HEK293 (cell line): Measurements from ENCODE around the gene C1orf174.

Experiments
- CTCF ChIA-PET: fragments of 350-600 bp; formaldehyde crosslinking; extraction: SDS; loops from one replicate; lab custom pipeline; 2021; ENCODE audit warnings: antibody characterized with exemption; lab: Yijun Ruan, JAX
- POLR2A ChIA-PET: fragments of 300-600 bp; formaldehyde crosslinking; extraction: SDS; loops from one replicate; lab custom pipeline; 2020; ENCODE audit warnings: antibody characterized with exemption, inconsistent platforms; lab: Yijun Ruan, JAX
- H3K27ac ChIP-seq: fragments of 200-500 bp; sonication (Bioruptor generic); 2 replicates; pipeline ENCODE4 v1.5.1; 2014; ENCODE audit warnings: low read depth, low read length, control low read depth, inconsistent platforms; ENCODE audit errors: extremely low read depth
- H3K36me3 ChIP-seq, 2 experiments: fragments of 200-500 bp in 1 of 2; sonication (Bioruptor generic) in 1 of 2; 1 replicate in 1 of 2; 2 replicates in 1 of 2; pipeline ENCODE4 v1.5.1; 2014 to 2017; ENCODE audit warnings: inconsistent platforms in 2 of 2, low read length in 2 of 2; ENCODE audit not compliant: control insufficient read depth in 2 of 2, insufficient read depth in 1 of 2
- H3K4me1 ChIP-seq: fragments of 200-500 bp; sonication (Bioruptor generic); 2 replicates; pipeline ENCODE4 v1.5.1; 2014; ENCODE audit warnings: mild to moderate bottlenecking, low read length, inconsistent platforms; ENCODE audit not compliant: control insufficient read depth, insufficient read depth
- H3K4me3 ChIP-seq: 2 replicates; pipeline ENCODE4 v1.5.1; 2011; ENCODE audit warnings: low read depth, mild to moderate bottlenecking, control low read depth, low read length, moderate library complexity
- H3K9me3 ChIP-seq: fragments of 200-500 bp; sonication (Bioruptor generic); 2 replicates; pipeline ENCODE4 v1.5.1; 2014; ENCODE audit warnings: low read depth, low read length, inconsistent platforms; ENCODE audit not compliant: control insufficient read depth, insufficient read depth
- KLF9 ChIP-seq: fragments of 450-650 bp; formaldehyde crosslinking; IDR thresholded peaks from 2 replicates; pipeline ENCODE4 v1.5.1; 2016; ENCODE audit warnings: missing biosample characterization, missing genetic modification characterization, low read depth
- WT1 ChIP-seq: fragments of 450-650 bp; formaldehyde crosslinking; IDR thresholded peaks from 2 replicates; pipeline ENCODE4 v1.5.1; 2016; ENCODE audit warnings: missing biosample characterization, missing genetic modification characterization
- ZBTB21 ChIP-seq: fragments of 450-650 bp; formaldehyde crosslinking; IDR thresholded peaks from 2 replicates; pipeline ENCODE4 v1.5.1; 2017; ENCODE audit warnings: missing biosample characterization, missing genetic modification characterization
- ZBTB48 ChIP-seq: fragments of 450-650 bp; formaldehyde crosslinking; IDR thresholded peaks from 2 replicates; pipeline ENCODE4 v1.5.1; 2016; ENCODE audit warnings: missing biosample characterization, missing genetic modification characterization
- ZFP37 ChIP-seq: fragments of 450-650 bp; formaldehyde crosslinking; IDR thresholded peaks from 2 replicates; pipeline ENCODE4 v1.5.1; 2016; ENCODE audit warnings: missing biosample characterization, missing genetic modification characterization
- ZFP69B ChIP-seq: fragments of 450-650 bp; formaldehyde crosslinking; IDR thresholded peaks from 2 replicates; pipeline ENCODE4 v1.5.1; 2016; ENCODE audit warnings: missing biosample characterization, missing genetic modification characterization
- ZNF155 ChIP-seq: fragments of 450-650 bp; formaldehyde crosslinking; IDR thresholded peaks from 2 replicates; pipeline ENCODE4 v1.5.1; 2016; ENCODE audit warnings: missing biosample characterization, missing genetic modification characterization
- ZNF175 ChIP-seq: fragments of 450-650 bp; formaldehyde crosslinking; IDR thresholded peaks from 2 replicates; pipeline ENCODE4 v1.5.1; 2016; ENCODE audit warnings: missing biosample characterization, missing genetic modification characterization
- ZNF211 ChIP-seq: fragments of 450-650 bp; formaldehyde crosslinking; IDR thresholded peaks from 2 replicates; pipeline ENCODE4 v1.5.1; 2016; ENCODE audit warnings: low read depth, missing biosample characterization, missing genetic modification characterization
- ZNF311 ChIP-seq: fragments of 450-650 bp; formaldehyde crosslinking; IDR thresholded peaks from 2 replicates; pipeline ENCODE4 v1.5.1; 2017; ENCODE audit warnings: missing biosample characterization, missing genetic modification characterization, borderline replicate concordance
- ZNF335 ChIP-seq: fragments of 450-650 bp; formaldehyde crosslinking; conservative IDR thresholded peaks from 2 replicates; pipeline ENCODE4 v1.5.1; 2016; ENCODE audit warnings: missing biosample characterization, missing genetic modification characterization
- ZNF350 ChIP-seq: fragments of 450-650 bp; formaldehyde crosslinking; IDR thresholded peaks from 2 replicates; pipeline ENCODE4 v1.5.0; 2017; ENCODE audit warnings: missing biosample characterization, mild to moderate bottlenecking, missing genetic modification characterization
- ZNF488 ChIP-seq: fragments of 450-650 bp; formaldehyde crosslinking; IDR thresholded peaks from 2 replicates; pipeline ENCODE4 v1.5.1; 2016; ENCODE audit warnings: missing biosample characterization, missing genetic modification characterization
- ZNF501 ChIP-seq: fragments of 450-650 bp; formaldehyde crosslinking; IDR thresholded peaks from 2 replicates; pipeline ENCODE4 v1.5.1; 2016; ENCODE audit warnings: missing biosample characterization, missing genetic modification characterization
- ZNF514 ChIP-seq: fragments of 450-650 bp; formaldehyde crosslinking; IDR thresholded peaks from 2 replicates; pipeline ENCODE4 v1.5.1; 2016; ENCODE audit warnings: missing biosample characterization, missing genetic modification characterization
- ZNF548 ChIP-seq: fragments of 450-650 bp; formaldehyde crosslinking; IDR thresholded peaks from 2 replicates; pipeline ENCODE4 v1.5.1; 2016; ENCODE audit warnings: missing biosample characterization, missing genetic modification characterization
- ZNF558 ChIP-seq: fragments of 450-650 bp; formaldehyde crosslinking; IDR thresholded peaks from 2 replicates; pipeline ENCODE4 v1.5.1; 2016; ENCODE audit warnings: missing biosample characterization, missing genetic modification characterization
- ZNF623 ChIP-seq: fragments of 450-650 bp; formaldehyde crosslinking; IDR thresholded peaks from 2 replicates; pipeline ENCODE4 v1.5.1; 2016; ENCODE audit warnings: missing biosample characterization, missing genetic modification characterization
- ZNF76 ChIP-seq: fragments of 450-650 bp; formaldehyde crosslinking; IDR thresholded peaks from 2 replicates; pipeline ENCODE4; 2016; ENCODE audit warnings: low read depth, missing biosample characterization, missing genetic modification characterization, borderline replicate concordance
- ZNF843 ChIP-seq: fragments of 450-650 bp; formaldehyde crosslinking; IDR thresholded peaks from 2 replicates; pipeline ENCODE4 v1.5.1; 2016; ENCODE audit warnings: missing biosample characterization, missing genetic modification characterization
- TF ChIP-seq, protein P1 (sequence below): fragments of 450-650 bp; formaldehyde crosslinking; IDR thresholded peaks from 2 replicates; pipeline ENCODE4 v1.5.1; 2016; ENCODE audit warnings: missing biosample characterization, missing genetic modification characterization
- TF ChIP-seq, protein P2 (sequence below): fragments of 450-650 bp; formaldehyde crosslinking; IDR thresholded peaks from 2 replicates; pipeline ENCODE4 v1.5.1; 2017; ENCODE audit warnings: missing biosample characterization, missing genetic modification characterization
- TF ChIP-seq, protein P3 (sequence below): fragments of 450-650 bp; formaldehyde crosslinking; IDR thresholded peaks from 2 replicates; pipeline ENCODE4 v1.5.1; 2017; ENCODE audit warnings: missing biosample characterization, missing genetic modification characterization
- TF ChIP-seq, protein P4 (sequence below): fragments of 450-650 bp; formaldehyde crosslinking; IDR thresholded peaks from 2 replicates; pipeline ENCODE4 v1.5.1; 2016; ENCODE audit warnings: missing biosample characterization, missing genetic modification characterization

Gene C1orf174

DNA sequence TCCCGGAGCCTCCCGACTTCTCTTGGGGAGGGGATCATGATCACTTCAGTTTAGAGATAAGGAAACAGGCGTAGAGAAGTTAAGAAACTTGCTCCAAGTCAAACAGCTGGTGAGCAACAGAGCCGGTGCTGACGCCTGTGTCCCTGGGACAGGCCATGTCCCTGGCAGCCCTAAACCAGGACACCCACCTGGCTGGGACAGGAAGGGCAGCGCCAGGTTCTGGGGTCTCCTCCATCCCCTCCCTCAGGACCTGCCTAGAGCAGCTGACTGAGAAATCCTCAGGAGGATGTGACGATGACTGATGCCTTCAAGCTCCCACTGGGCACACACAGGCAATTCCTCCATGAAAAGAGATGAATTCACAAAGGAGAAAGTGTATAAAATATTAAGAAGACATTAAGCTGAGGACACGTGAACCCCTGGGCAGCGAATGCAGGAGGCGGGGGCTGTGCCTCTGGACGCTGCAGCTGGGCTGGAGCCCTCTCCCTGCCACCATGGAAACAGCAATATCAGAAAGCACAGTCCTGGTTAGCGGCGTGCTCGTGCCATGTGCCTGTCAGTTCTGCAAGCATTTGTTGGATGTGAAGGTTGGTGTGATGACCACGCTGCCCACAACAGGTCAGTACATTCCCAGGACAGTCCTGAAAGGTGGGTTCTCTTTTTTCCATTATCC, 40.1 kb upstream of the C1orf174 start:
- TF ChIP-seq, protein P1, sequence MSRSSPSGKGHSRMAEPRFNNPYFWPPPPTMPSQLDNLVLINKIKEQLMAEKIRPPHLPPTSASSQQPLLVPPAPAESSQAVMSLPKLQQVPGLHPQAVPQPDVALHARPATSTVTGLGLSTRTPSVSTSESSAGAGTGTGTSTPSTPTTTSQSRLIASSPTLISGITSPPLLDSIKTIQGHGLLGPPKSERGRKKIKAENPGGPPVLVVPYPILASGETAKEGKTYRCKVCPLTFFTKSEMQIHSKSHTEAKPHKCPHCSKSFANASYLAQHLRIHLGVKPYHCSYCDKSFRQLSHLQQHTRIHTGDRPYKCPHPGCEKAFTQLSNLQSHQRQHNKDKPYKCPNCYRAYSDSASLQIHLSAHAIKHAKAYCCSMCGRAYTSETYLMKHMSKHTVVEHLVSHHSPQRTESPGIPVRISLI (tag by site-specific recombination), result no peak
- no peak for TF ChIP-seq ZNF623 (tag by site-specific recombination)
- no peak for TF ChIP-seq ZNF76 (tag by site-specific recombination)
- TF ChIP-seq ZNF501 (tag by site-specific recombination), result no peak
- TF ChIP-seq KLF9 (tag by site-specific recombination), result no peak
- no peak for TF ChIP-seq ZNF311 (tag by site-specific recombination)
- no peak for TF ChIP-seq ZNF843 (tag by site-specific recombination)
- no peak for TF ChIP-seq ZBTB21 (tag by site-specific recombination)
- no peak for TF ChIP-seq ZFP37 (tag by site-specific recombination)
- no peak for TF ChIP-seq ZNF335 (tag by site-specific recombination)
- TF ChIP-seq ZNF514 (tag by site-specific recombination), result no peak
- no peak for TF ChIP-seq ZNF155 (tag by site-specific recombination)
- TF ChIP-seq ZBTB48 (tag by site-specific recombination), result no peak
- TF ChIP-seq WT1, result no peak
- no peaks in the 10 kb centered on the region; the same call in 1 of the 2 replicates for H3K9me3 ChIP-seq
- CTCF ChIA-PET, result no interaction called here
- no peaks in the 10 kb centered on the region for H3K4me1 ChIP-seq
- H3K27ac ChIP-seq, result no peak overlapping the region
- H3K4me3 ChIP-seq, result no peak overlapping the region
- POLR2A ChIA-PET, result no interaction called here
- no peaks in the 10 kb centered on the region for H3K36me3 ChIP-seq

DNA sequence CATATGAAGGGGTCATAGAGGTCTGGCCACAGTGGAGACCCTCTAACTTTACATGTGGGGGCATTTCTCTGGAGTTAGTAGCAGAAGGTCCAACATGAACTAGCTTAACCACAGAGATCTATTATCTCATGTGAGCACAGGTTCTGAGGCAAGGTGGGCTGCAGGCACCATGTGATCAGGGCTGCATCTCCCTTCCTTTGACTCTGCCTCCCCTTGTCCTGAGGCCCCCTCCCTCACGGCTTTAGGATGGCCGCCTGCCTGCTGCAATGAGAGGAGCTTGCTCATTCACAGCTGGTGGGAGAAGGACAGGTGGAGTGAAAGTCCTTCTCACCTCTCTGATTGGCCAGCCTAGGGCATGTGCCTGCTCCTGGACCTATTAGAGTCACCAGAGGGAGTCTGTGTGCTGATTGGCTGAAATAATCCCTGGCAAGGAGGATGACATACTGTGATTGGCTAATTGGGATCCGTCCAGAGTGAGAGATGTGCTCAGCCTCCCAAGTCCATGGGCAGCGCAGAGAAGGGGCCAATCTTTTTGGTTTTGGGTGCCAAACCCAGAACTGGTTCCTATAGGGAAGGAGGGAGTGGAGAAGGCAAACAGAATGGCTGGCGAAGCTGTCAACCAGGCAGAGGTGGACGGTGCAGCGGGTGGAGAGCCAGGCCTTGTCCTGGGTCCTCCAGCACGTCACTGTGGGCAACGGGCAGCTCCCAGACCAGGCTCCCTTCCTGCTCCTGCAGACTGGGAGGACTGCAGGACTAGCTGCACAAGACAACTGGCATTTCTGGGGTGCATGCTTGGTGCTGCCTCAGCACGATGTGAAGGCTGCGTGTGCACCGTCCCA, 39.4 kb upstream of the C1orf174 start:
- ChIA-PET CTCF (no interaction called here), POLR2A (no interaction called here)
- Histone ChIP-seq H3K9me3 (no peaks in the 10 kb centered on the region; the same call in 1 of the 2 replicates), H3K27ac (no peak overlapping the region), H3K4me1 (no peaks in the 10 kb centered on the region), H3K36me3 (no peaks in the 10 kb centered on the region)
- no peak for TF ChIP-seq ZNF558 (tag by site-specific recombination)
- TF ChIP-seq, all 188 proteins: peak for 0
- no peak overlapping the region for H3K4me3 ChIP-seq

DNA sequence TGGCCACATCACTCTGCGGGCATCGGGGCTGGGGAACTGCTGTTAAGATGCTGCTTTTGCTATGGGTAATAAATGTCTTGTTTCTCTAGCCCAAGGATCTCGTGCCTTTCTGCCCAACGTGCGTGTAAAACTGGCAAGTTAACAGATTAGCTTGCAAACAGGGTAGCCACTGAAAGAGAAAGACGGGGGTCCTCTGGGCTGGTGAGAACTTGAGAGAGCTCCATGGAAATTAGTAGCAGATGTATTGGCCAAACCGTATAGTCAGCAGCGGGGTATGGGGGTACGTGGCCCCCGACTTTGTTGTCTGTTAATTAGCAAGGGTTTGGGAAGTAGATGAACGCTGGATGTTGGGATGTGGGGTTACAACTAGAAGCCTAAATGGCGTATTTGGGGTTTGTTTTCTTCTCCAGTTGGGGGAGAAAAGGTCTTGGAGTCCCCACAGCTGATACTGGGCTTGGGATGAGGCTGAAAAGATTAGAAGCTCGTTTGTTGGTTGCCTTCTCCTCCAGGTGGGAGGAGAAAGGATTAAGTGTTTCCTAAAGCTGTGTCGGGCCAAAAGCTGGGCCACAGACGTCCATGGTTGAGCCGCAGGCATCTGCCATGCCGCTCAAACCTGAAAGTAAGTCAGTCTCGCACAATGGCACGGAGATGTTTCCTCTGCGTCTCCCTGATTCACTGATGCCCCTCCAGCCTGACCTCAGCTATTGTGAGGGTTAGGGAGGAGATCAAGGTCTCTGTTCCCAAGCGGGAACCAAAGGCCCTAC, 32.3 kb upstream of the C1orf174 start:
- H3K36me3 ChIP-seq, result no peaks in the 10 kb centered on the region
- H3K27ac ChIP-seq, result no peak overlapping the region
- H3K4me3 ChIP-seq, result no peak overlapping the region
- ChIA-PET CTCF (no interaction called here), POLR2A (no interaction called here)
- no peaks in the 10 kb centered on the region for H3K4me1 ChIP-seq
- no peaks in the 10 kb centered on the region; the same call in 1 of the 2 replicates for H3K9me3 ChIP-seq
- TF ChIP-seq, protein P2, sequence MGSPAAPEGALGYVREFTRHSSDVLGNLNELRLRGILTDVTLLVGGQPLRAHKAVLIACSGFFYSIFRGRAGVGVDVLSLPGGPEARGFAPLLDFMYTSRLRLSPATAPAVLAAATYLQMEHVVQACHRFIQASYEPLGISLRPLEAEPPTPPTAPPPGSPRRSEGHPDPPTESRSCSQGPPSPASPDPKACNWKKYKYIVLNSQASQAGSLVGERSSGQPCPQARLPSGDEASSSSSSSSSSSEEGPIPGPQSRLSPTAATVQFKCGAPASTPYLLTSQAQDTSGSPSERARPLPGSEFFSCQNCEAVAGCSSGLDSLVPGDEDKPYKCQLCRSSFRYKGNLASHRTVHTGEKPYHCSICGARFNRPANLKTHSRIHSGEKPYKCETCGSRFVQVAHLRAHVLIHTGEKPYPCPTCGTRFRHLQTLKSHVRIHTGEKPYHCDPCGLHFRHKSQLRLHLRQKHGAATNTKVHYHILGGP (tag by site-specific recombination), result no peak
- TF ChIP-seq, protein P3, sequence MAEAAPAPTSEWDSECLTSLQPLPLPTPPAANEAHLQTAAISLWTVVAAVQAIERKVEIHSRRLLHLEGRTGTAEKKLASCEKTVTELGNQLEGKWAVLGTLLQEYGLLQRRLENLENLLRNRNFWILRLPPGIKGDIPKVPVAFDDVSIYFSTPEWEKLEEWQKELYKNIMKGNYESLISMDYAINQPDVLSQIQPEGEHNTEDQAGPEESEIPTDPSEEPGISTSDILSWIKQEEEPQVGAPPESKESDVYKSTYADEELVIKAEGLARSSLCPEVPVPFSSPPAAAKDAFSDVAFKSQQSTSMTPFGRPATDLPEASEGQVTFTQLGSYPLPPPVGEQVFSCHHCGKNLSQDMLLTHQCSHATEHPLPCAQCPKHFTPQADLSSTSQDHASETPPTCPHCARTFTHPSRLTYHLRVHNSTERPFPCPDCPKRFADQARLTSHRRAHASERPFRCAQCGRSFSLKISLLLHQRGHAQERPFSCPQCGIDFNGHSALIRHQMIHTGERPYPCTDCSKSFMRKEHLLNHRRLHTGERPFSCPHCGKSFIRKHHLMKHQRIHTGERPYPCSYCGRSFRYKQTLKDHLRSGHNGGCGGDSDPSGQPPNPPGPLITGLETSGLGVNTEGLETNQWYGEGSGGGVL (tag by site-specific recombination), result no peak
- no peak for TF ChIP-seq ZNF175 (tag by site-specific recombination)
- no peak for TF ChIP-seq ZNF623 (tag by site-specific recombination)
- no peak for TF ChIP-seq ZNF350 (tag by site-specific recombination)
- no peak for TF ChIP-seq ZNF548 (tag by site-specific recombination)
- no peak for TF ChIP-seq WT1
- no peak for TF ChIP-seq ZNF211 (tag by site-specific recombination)
- TF ChIP-seq ZNF488, result no peak
- TF ChIP-seq, protein P4, sequence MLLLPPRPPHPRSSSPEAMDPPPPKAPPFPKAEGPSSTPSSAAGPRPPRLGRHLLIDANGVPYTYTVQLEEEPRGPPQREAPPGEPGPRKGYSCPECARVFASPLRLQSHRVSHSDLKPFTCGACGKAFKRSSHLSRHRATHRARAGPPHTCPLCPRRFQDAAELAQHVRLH (tag by site-specific recombination), result no peak
- TF ChIP-seq ZFP37 (tag by site-specific recombination), result no peak
- no peak for TF ChIP-seq ZFP69B (tag by site-specific recombination)
- TF ChIP-seq ZNF76 (tag by site-specific recombination), result no peak
